Gastrocnemius medialis (tissue), 4 donors: ENCODE results near the gene NAT9.

Source experiments
- POLR2A ChIP-seq, 2 donors: fragments of 450-650 bp; IDR thresholded peaks; one replicate each; pipeline ENCODE4 v1.6.1; 2017; ENCODE audit warnings: antibody characterized with exemption in 2 of 2, mild to moderate bottlenecking in 2 of 2, moderate library complexity in 2 of 2
- TF ChIP-seq, protein P1 (sequence below), 5 experiments: fragments of 450-650 bp in 3 of 5; fragments of 200-600 bp in 2 of 5; sonication (generic) in 2 of 5; IDR thresholded peaks in 4 of 5; conservative IDR thresholded peaks in 1 of 5; 1 replicate in 4 of 5; 2 replicates in 1 of 5; pipeline ENCODE4 v1.5.1; 2016 to 2019; ENCODE audit warnings: antibody characterized with exemption in 5 of 5, mild to moderate bottlenecking in 3 of 5, moderate library complexity in 3 of 5

DNA sequence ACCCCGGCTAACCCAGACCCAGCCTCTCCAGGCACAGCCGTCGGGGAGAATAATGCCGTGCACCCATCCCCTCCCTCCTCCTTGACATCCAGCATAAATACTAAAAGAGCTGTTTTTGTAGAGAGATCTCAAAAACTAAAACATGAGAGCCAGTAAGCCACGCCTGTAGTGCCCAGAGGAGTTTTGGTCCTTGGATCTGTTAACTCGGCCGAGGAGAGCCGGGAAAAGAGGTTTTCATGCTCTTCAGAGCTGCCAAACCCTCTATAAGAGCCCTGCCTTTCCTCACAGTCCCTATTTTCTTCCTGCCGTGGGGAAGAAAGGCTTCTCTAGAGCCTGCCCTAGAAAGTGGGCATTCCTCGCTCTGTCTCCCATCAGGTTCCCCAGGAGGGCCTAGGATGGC, 30.2 kb upstream of the NAT9 start:
- TF ChIP-seq, protein P1, sequence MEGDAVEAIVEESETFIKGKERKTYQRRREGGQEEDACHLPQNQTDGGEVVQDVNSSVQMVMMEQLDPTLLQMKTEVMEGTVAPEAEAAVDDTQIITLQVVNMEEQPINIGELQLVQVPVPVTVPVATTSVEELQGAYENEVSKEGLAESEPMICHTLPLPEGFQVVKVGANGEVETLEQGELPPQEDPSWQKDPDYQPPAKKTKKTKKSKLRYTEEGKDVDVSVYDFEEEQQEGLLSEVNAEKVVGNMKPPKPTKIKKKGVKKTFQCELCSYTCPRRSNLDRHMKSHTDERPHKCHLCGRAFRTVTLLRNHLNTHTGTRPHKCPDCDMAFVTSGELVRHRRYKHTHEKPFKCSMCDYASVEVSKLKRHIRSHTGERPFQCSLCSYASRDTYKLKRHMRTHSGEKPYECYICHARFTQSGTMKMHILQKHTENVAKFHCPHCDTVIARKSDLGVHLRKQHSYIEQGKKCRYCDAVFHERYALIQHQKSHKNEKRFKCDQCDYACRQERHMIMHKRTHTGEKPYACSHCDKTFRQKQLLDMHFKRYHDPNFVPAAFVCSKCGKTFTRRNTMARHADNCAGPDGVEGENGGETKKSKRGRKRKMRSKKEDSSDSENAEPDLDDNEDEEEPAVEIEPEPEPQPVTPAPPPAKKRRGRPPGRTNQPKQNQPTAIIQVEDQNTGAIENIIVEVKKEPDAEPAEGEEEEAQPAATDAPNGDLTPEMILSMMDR (IDR thresholded peaks at IDR 0.05 in 4 of 5, conservative IDR thresholded peaks at IDR 0.05 in 1 of 5), result no peak
- no peak for TF ChIP-seq POLR2A (IDR thresholded peaks at IDR 0.05)
